ENCODE results near the gene KCNT1. TPM values are rescaled to one million over a fixed set of nuclear protein-coding genes. Genes with fewer than 3 reads are reported as not detected.

Gene KCNT1
- not detected in 2 replicates for total RNA-seq (2013; cell fraction: nucleolus; rRNA removed)
- total RNA-seq (2014; rRNA removed) (not detected in 2 replicates), total RNA-seq (2014; rRNA removed; fragmentation: Illumina TruSeq; extraction: Trizol) (not detected in 2 replicates), total RNA-seq (2021) (not detected in 2 replicates), polyA plus RNA-seq (2011; rRNA removed) (not detected in 2 replicates), polyA plus RNA-seq (2014; fragmentation: Illumina TruSeq; extraction: Trizol) (not detected in 2 replicates), polyA plus RNA-seq (2014; fragmentation: Nextera tagmentation; extraction: Ambion mirVana) (not detected), polyA plus RNA-seq (2014; rRNA removed) (not detected in 2 replicates), polyA plus RNA-seq (2016; fragmentation: Nextera tagmentation; extraction: Ambion mirVana) (not detected), polyA minus RNA-seq (2011; rRNA and poly(A)+ RNA removed) (not detected in 2 replicates), Bru-seq, nascent RNA (not detected), BruChase-seq, experiment 1, labeled RNA remaining after a 6-hour chase (not detected), BruChase-seq, experiment 2, labeled RNA remaining after a 2-hour chase (not detected)
- polyA plus RNA-seq (2011; ENCODE audit: low read depth) = not detected
- not detected in 2 replicates for polyA plus RNA-seq (2011; cell fraction: cytosol; rRNA removed)
- polyA plus RNA-seq (2011; cell fraction: nucleus; rRNA removed) = not detected in 2 replicates
- 0.08 TPM in 1 of 2 replicates, not detected in the other for polyA plus RNA-seq (2012)
- not detected in 2 replicates for polyA minus RNA-seq (2011; cell fraction: cytosol; rRNA and poly(A)+ RNA removed)
- polyA minus RNA-seq (2011; cell fraction: nucleus; rRNA and poly(A)+ RNA removed) = not detected in 2 replicates
- long read RNA-seq, experiment 1 = 0 reads
- long read RNA-seq, experiment 2 = 0 reads

GRCh38 chr9:135701959-135702721 is at the start of gene KCNT1:
Gene KCNT1 (plus strand): TSS chr9:135702185. CDS start chr9:135702259, 74 bp downstream.
- SMC1A ChIA-PET (ENCODE audit: uncharacterized antibody, unreplicated experiment) = no interaction called here
- FAIRE-seq = no peak
- no peak for TF ChIP-seq DPF2 (IDR thresholded peaks at IDR 0.05)
- TF ChIP-seq ZNF592 (IDR thresholded peaks at IDR 0.05) = no peak
- no peak for TF ChIP-seq E4F1 (IDR thresholded peaks at IDR 0.05; ENCODE audit: borderline replicate concordance, partially characterized antibody)
- no peak for TF ChIP-seq PRDM15 (CRISPR knock-in tag; IDR thresholded peaks at IDR 0.05)
- no peak for TF ChIP-seq SP1 (IDR thresholded peaks at IDR 0.05; ENCODE audit: low read depth, low read length)
- no peak for TF ChIP-seq ZNF207 (IDR thresholded peaks at IDR 0.05; ENCODE audit: borderline replicate concordance)
- TF ChIP-seq CBFB (IDR thresholded peaks at IDR 0.05; ENCODE audit: low read depth) = no peak
- TF ChIP-seq USF1 (IDR thresholded peaks at IDR 0.05; ENCODE audit: borderline replicate concordance, extremely low read length, insufficient read depth, low read depth, low read length) = no peak

More at GRCh38 chr9:135701959-135702721, at the start of gene KCNT1:
- Histone ChIP-seq H3K27me3 (replicated peaks in 1 of 2; ENCODE audit: control insufficient read depth in 2 of 2, insufficient read depth in 2 of 2, low read length in 1 of 2) (no peaks in the 10 kb centered on the region), H3K4me3 (no peak within 1 kb of the TSS), H3K4me2 (ENCODE audit: control insufficient read depth, insufficient read depth) (no peak within 1 kb of the TSS), H3K27ac (ENCODE audit: control insufficient read depth, insufficient read depth) (no peak within 1 kb of the TSS), H2AFZ (ENCODE audit: control insufficient read depth, low read depth, low read length) (no peak within 1 kb of the TSS), H4K20me1 (ENCODE audit: control insufficient read depth, insufficient read depth) (no peaks in the 10 kb centered on the region), H3K9ac (ENCODE audit: control insufficient read depth, insufficient read depth, low read length) (no peak within 1 kb of the TSS), H3K79me2 (ENCODE audit: control insufficient read depth, insufficient read depth, low read length) (no peaks in the 10 kb centered on the region), H3K36me3 (ENCODE audit: control insufficient read depth in 2 of 2, insufficient read depth in 2 of 2, low read length in 1 of 2) (no peaks in the 10 kb centered on the region), H3K4me1 (ENCODE audit: control insufficient read depth, insufficient read depth, low read length) (no peaks in the 10 kb centered on the region), H3K9me3 (replicated peaks; ENCODE audit: control insufficient read depth, insufficient read depth, low read length) (no peaks in the 10 kb centered on the region)
- no TSS peak for BruUV-seq (replicated peaks)
- ATAC-seq = peak; percentile 91
- ChIA-PET POLR2A (no interaction called here), CTCF (no interaction called here), RAD21 (ENCODE audit: unreplicated experiment) (no interaction called here)
- DNase-seq (ENCODE audit: low read depth, low spot score) = no peak
- in situ Hi-C loops (cut with MboI) = no loop called here
- 20% methylated on average over 56 of the region's 66 CpGs for WGBS (ENCODE audit: insufficient coverage, insufficient replicate concordance, low lambda C conversion rate, missing lambda C conversion rate)
- intact Hi-C loops (cut with micrococcal nuclease; ENCODE audit: unreplicated experiment) = no loop called here

Data from GM12878 (cell line).